Mesendoderm (in vitro differentiated cells): ENCODE measurements around the gene PCGF1.

Experiments
- DNase-seq: peaks from one replicate; pipeline ENCODE4 v3.0.0; 2013
- H2AK5ac ChIP-seq: 2 replicates; pipeline ENCODE4 v1.6.1; 2013; ENCODE audit warnings: low read length, inconsistent platforms
- H2BK120ac ChIP-seq: 2 replicates; pipeline ENCODE4 v1.6.1; 2013; ENCODE audit warnings: low read depth, mild to moderate bottlenecking, low read length, moderate library complexity, mixed read lengths
- H2BK15ac ChIP-seq: replicated peaks from 2 replicates; pipeline ENCODE4 v1.6.1; 2013; ENCODE audit warnings: low read depth, mild to moderate bottlenecking, moderate library complexity
- H2BK5ac ChIP-seq: 2 replicates; pipeline ENCODE4 v1.6.1; 2013; ENCODE audit warnings: low read length, inconsistent platforms
- H3K18ac ChIP-seq: 2 replicates; pipeline ENCODE4 v1.6.1; 2013; ENCODE audit warnings: mild to moderate bottlenecking, low read length, mixed read lengths
- H3K23ac ChIP-seq: one replicate; pipeline ENCODE4 v1.6.1; 2013; ENCODE audit warnings: low read length
- H3K27ac ChIP-seq: 2 replicates; pipeline ENCODE4 v1.5.1; 2013; ENCODE audit warnings: low read depth, mild to moderate bottlenecking, inconsistent platforms, low read length, moderate library complexity
- H3K27me3 ChIP-seq: 2 replicates; pipeline ENCODE4 v1.6.1; 2013; ENCODE audit warnings: low read length, control low read depth, mild to moderate bottlenecking, inconsistent platforms; ENCODE audit not compliant: insufficient read depth, poor library complexity
- H3K36me3 ChIP-seq: 2 replicates; pipeline ENCODE4 v1.6.1; 2013; ENCODE audit warnings: low read length, inconsistent platforms; ENCODE audit not compliant: control insufficient read depth, insufficient read depth
- H3K4ac ChIP-seq: one replicate; pipeline ENCODE4 v1.6.1; 2013; ENCODE audit warnings: low read depth, mild to moderate bottlenecking, low read length, moderate library complexity
- H3K4me1 ChIP-seq: 2 replicates; pipeline ENCODE4 v1.6.1; 2013; ENCODE audit warnings: low read depth, low read length, inconsistent platforms; ENCODE audit not compliant: control insufficient read depth
- H3K4me2 ChIP-seq: 2 replicates; pipeline ENCODE4 v1.6.1; 2013; ENCODE audit warnings: low read length
- H3K4me3 ChIP-seq: 2 replicates; pipeline ENCODE4 v1.5.1; 2013; ENCODE audit warnings: mild to moderate bottlenecking, low read length
- H3K56ac ChIP-seq: one replicate; pipeline ENCODE4 v1.6.1; 2013; ENCODE audit warnings: low read length
- H3K79me1 ChIP-seq: 2 replicates; pipeline ENCODE4 v1.6.1; 2013; ENCODE audit warnings: low read length, inconsistent platforms
- H3K79me2 ChIP-seq: 2 replicates; pipeline ENCODE4 v1.6.1; 2013; ENCODE audit warnings: mild to moderate bottlenecking, low read length; ENCODE audit not compliant: control insufficient read depth, insufficient read depth
- H3K9ac ChIP-seq: 2 replicates; pipeline ENCODE4 v1.6.1; 2013; ENCODE audit warnings: low read length, inconsistent platforms
- H4K5ac ChIP-seq: one replicate; pipeline ENCODE4 v1.6.1; 2013; ENCODE audit warnings: low read length
- H4K8ac ChIP-seq: one replicate; pipeline ENCODE4 v1.6.1; 2013; ENCODE audit warnings: low read depth, mild to moderate bottlenecking, control low read depth, low read length, moderate library complexity
- WGBS: extraction: QIAGEN DNeasy Blood & Tissue Kit; methylation state at CpG from one replicate; pipeline ENCODE4 v1.1.7; 2013; ENCODE audit warnings: low lambda C conversion rate, missing lambda C conversion rate; ENCODE audit not compliant: insufficient coverage; ENCODE audit errors: extremely low coverage; 5-methylcytosine and 5-hydroxymethylcytosine counted together

Gene PCGF1

GRCh38 chr2:74502147-74502719, 5.3 kb downstream of the PCGF1 start:
- peak overlapping the region; percentile 46 for H3K9ac ChIP-seq
- no peak overlapping the region for H2BK5ac ChIP-seq
- no peaks in the 10 kb centered on the region for H3K79me2 ChIP-seq
- peak overlapping the region; percentile 48 for H3K23ac ChIP-seq
- peak overlapping the region; percentile 20 for H3K4me2 ChIP-seq
- peak overlapping the region; percentile 18 for H3K4me3 ChIP-seq
- no peaks in the 10 kb centered on the region for H3K79me1 ChIP-seq
- no peak overlapping the region for H3K27ac ChIP-seq
- no peak overlapping the region for H3K4ac ChIP-seq
- no peak for DNase-seq
- H4K8ac ChIP-seq = no peak overlapping the region
- no peak overlapping the region for H2BK120ac ChIP-seq
- peaks cover 7% of the 10 kb centered on the region for H3K4me1 ChIP-seq
- WGBS = no CpG with 5 or more reads among the region's 32 CpGs
- no peaks in the 10 kb centered on the region for H3K36me3 ChIP-seq
- no peak overlapping the region for H3K18ac ChIP-seq
- no peak overlapping the region for H4K5ac ChIP-seq
- no peak overlapping the region for H2AK5ac ChIP-seq
- H2BK15ac ChIP-seq = no peak overlapping the region
- peak overlapping the region; percentile 81 for H3K56ac ChIP-seq
- H3K27me3 ChIP-seq = peaks cover 70% of the 10 kb centered on the region

GRCh38 chr2:74501335-74502071, 6.0 kb downstream of the PCGF1 start:
- Histone ChIP-seq H3K4me3 (no peak overlapping the region), H3K9ac (no peak overlapping the region), H3K4me1 (peaks cover 3% of the 10 kb centered on the region), H3K36me3 (no peaks in the 10 kb centered on the region), H3K79me2 (no peaks in the 10 kb centered on the region), H3K23ac (no peak overlapping the region), H3K4me2 (no peak overlapping the region), H4K5ac (no peak overlapping the region), H3K4ac (no peak overlapping the region), H2BK5ac (no peak overlapping the region), H3K56ac (no peak overlapping the region), H3K27me3 (peaks cover 77% of the 10 kb centered on the region), H3K18ac (no peak overlapping the region), H3K27ac (no peak overlapping the region), H3K79me1 (no peaks in the 10 kb centered on the region), H2AK5ac (no peak overlapping the region), H2BK15ac (no peak overlapping the region), H4K8ac (no peak overlapping the region), H2BK120ac (no peak overlapping the region)
- DNase-seq = peak; percentile 57
- no CpG with 5 or more reads among the region's 18 CpGs for WGBS

GRCh38 chr2:74500578-74500946, 6.9 kb downstream of the PCGF1 start:
- no peak overlapping the region for H2AK5ac ChIP-seq
- H3K23ac ChIP-seq = no peak overlapping the region
- no peak overlapping the region for H3K4me3 ChIP-seq
- peaks cover 79% of the 10 kb centered on the region for H3K27me3 ChIP-seq
- H2BK15ac ChIP-seq = no peak overlapping the region
- no peak overlapping the region for H3K27ac ChIP-seq
- H3K4me2 ChIP-seq = no peak overlapping the region
- H3K18ac ChIP-seq = no peak overlapping the region
- H3K79me2 ChIP-seq = no peaks in the 10 kb centered on the region
- H3K9ac ChIP-seq = no peak overlapping the region
- H3K4me1 ChIP-seq = peaks cover 3% of the 10 kb centered on the region
- no peak overlapping the region for H3K4ac ChIP-seq
- H3K56ac ChIP-seq = no peak overlapping the region
- no peak overlapping the region for H4K5ac ChIP-seq
- no peak overlapping the region for H4K8ac ChIP-seq
- no peak overlapping the region for H2BK5ac ChIP-seq
- H3K36me3 ChIP-seq = no peaks in the 10 kb centered on the region
- H2BK120ac ChIP-seq = no peak overlapping the region
- peak; percentile 36 for DNase-seq
- no peaks in the 10 kb centered on the region for H3K79me1 ChIP-seq

- Histone ChIP-seq H2BK15ac (no peak overlapping the region), H3K27ac (no peak overlapping the region), H3K79me2 (no peaks in the 10 kb centered on the region), H3K56ac (no peak overlapping the region), H3K4ac (no peak overlapping the region), H4K8ac (no peak overlapping the region), H2BK120ac (no peak overlapping the region), H2BK5ac (no peak overlapping the region), H2AK5ac (no peak overlapping the region), H3K23ac (peak overlapping the region; percentile 52), H3K79me1 (no peaks in the 10 kb centered on the region), H3K27me3 (peaks cover 79% of the 10 kb centered on the region), H3K4me1 (peaks cover 3% of the 10 kb centered on the region), H3K4me3 (no peak overlapping the region), H4K5ac (no peak overlapping the region), H3K36me3 (no peaks in the 10 kb centered on the region), H3K18ac (no peak overlapping the region), H3K4me2 (no peak overlapping the region), H3K9ac (no peak overlapping the region)
- no peak for DNase-seq
- no CpG with 5 or more reads among the region's 15 CpGs for WGBS
Observed at GRCh38 chr2:74499940-74500577, 7.4 kb downstream of the PCGF1 start.

- peak within 1 kb of the TSS; percentile 83 for H3K56ac ChIP-seq
- H3K4me2 ChIP-seq = peak within 1 kb of the TSS; percentile 74
- no peak within 1 kb of the TSS for H2BK120ac ChIP-seq
- H4K8ac ChIP-seq = no peak within 1 kb of the TSS
- H3K79me2 ChIP-seq = no peaks in the 10 kb centered on the region
- H3K9ac ChIP-seq = peak within 1 kb of the TSS; percentile 28
- no peak within 1 kb of the TSS for H3K4me3 ChIP-seq
- H3K4ac ChIP-seq = no peak within 1 kb of the TSS
- H2BK15ac ChIP-seq = no peak within 1 kb of the TSS
- H3K79me1 ChIP-seq = no peaks in the 10 kb centered on the region
- peaks cover 3% of the 10 kb centered on the region for H3K4me1 ChIP-seq
- no peak within 1 kb of the TSS for H3K27ac ChIP-seq
- H3K23ac ChIP-seq = peak within 1 kb of the TSS; percentile 52
- H3K27me3 ChIP-seq = peaks cover 75% of the 10 kb centered on the region
- H2AK5ac ChIP-seq = no peak within 1 kb of the TSS
- no CpG with 5 or more reads among the region's 65 CpGs for WGBS
- no peak within 1 kb of the TSS for H3K18ac ChIP-seq
- no peak within 1 kb of the TSS for H4K5ac ChIP-seq
- no peak within 1 kb of the TSS for H2BK5ac ChIP-seq
- H3K36me3 ChIP-seq = no peaks in the 10 kb centered on the region
- no peak for DNase-seq
Observed at GRCh38 chr2:74499267-74499939, 8.1 kb downstream of the PCGF1 start, which contains the start of gene LBX2. LBX2 (minus strand) TSS chr2:74499603; CDS start chr2:74499537, 66 bp downstream.
